ENCODE results near the gene AGBL4.

DNA sequence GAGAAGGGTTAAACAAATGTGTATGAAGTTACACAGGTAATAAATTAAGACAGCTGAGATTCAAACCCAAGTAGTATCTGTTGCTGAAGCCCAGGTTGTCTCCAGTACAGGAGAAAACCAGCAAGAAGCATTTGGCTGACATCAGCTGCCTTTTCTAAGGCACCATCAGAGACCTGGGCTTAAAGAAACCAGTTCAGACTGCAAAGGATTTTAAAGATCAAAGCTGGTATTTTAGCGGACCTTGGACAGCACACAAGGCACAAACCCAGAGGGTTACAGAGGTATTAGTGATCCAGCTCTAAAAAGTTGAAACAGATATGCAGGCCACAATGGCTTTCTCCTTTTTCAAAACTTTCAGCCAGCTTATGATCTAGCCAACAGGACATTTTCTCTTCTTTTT, 1270.5 kb downstream of the AGBL4 start:
- no peak for TF ChIP-seq TAF1 (IDR thresholded peaks at IDR 0.05; ENCODE audit: borderline replicate concordance, insufficient read depth, low read length)
- TF ChIP-seq POLR2AphosphoS5 (IDR thresholded peaks at IDR 0.05; ENCODE audit: low read depth, low read length) = no peak
